Measurements from ENCODE around the gene CALCR.
"Not testable (repeated sequence)": the region's sequence is repeated elsewhere in the genome, so short reads cannot be mapped to it uniquely, and the experiment has no call there.

The CALCR gene

DNA sequence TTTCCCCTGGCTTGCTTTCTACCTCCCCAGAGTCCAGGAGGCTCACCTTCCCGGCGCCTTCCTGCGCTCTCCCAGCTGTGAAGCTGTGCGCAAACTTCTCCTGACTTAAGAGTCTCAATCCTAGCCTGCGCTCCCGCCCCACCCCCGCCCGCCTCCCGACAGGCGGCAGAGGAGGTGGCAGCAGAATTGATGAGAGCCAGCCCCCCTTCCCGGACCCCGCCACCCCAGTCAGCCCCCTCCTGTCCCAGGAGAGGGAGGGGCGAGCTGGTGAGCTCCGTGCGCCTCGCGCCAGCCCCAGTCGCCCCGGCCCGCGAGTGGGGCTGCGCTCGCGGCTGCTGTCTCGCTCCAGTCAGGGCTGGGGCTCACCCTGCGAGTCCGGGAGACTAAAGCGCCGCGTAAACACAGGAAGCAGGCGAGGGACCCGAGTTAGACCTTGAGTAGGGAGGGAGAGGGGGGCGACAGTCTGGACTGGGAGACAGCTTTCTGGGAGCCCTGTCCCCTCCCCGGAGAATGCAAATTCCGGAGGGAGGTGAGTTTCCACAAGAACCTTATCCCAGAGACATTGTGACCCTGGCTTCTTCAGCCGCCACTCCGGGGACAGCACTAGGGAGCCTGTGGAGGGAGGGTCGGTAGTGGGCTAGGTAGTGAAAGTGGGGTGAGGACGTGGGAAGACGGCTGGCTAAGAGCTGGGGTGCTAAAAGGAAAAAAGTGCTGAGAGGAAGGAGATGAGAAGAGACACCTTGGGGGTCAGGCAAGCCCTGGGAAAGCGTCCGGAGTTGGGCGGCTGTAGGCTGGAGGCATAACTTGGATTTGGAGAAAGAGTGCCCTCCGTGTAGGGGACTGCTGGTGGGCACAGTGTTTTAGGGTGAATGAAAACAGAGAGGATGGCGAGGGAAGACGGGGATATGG, at the start of gene CALCR:
CALCR (minus strand) TSS at position 79 of the 909 bp plus-strand sequence. CDS start 87,743 bp downstream, outside the sequence.
- peak; percentile 60 for DNase-seq (ENCODE audit: low spot score)

DNA sequence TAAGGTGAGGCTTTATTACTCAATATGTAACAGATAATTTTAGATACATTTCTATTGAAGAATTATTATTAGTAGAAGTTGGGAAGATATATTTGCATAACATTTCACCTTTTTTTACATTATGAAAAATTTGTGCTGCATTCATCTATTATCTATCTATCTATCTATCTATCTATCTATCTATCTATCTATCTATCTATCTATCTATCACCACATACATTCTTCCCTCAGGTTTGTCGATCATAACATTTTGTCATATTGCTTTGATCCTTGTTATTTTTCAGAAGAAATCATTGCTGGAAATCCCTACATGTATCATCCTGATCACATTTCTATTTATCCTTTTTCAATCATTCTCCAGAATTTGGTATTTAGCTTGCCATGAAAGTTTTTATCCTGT, 49.3 kb upstream of the CALCR start:
- no peak for DNase-seq (ENCODE audit: low spot score)

DNA sequence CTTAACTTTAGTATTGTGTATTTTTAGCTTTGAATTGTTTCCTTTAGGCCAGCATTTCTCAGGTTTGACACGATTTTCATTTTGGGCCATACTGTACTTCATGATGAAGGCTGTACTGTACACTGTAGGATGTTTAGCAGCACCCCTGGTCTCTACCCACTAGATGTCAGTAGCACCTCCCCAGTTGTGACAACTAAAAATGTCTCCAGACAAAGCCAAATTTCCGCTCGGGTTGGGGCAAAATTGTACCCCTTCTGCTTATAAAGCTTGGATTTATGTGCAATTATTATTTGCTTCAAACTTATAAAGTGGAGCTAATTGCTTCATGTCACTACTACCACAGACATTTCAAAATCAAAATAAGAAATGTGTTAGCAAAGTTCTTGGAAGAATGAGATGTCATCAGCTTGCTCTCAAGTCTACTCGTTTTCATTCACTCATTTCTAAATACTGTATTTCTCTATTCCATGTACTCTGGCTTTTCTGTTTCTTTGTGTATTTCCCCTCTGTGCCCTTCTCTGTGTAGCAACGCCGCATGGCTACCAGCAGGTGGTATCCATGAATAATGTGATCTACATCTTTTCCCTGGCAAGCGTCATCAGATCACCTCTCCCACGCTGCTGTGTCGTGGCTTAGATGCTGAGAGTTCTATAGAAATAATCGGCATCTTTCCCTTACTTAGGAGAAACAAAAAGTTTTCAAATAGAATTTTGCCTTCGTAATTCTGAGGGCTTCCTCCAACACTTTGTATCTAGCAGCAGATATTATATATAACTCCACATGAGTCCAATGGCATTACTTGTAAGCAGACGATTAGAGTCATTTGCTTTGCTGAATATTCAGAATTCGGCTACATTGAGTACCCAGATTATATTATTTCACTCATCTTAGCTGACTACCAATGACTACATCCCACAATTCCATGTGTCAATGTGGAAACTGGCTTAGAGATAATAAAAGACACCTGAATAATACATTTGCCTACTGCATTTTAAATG, 47.8 kb upstream of the CALCR start:
- DNase-seq (ENCODE audit: low spot score), result peak; percentile 68

DNA sequence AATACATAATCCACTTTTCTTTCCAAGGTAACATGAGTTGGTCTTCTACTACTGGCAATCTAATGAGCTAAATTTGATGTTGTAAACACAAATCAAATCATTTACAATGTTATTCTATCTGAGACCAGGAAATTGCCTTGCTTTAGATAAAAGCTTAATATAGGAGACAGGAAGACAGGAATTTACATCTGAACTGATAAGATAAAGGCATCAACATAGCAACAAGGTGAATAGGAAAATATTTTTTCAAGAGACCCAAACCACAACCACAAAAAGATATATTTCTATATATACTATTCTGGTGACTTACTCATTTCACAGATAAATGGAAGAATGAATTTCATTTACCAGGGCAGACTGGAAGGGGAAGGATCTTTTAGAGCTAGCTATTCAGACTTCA, 46.3 kb upstream of the CALCR start:
- DNase-seq (ENCODE audit: low spot score), result no peak

DNA sequence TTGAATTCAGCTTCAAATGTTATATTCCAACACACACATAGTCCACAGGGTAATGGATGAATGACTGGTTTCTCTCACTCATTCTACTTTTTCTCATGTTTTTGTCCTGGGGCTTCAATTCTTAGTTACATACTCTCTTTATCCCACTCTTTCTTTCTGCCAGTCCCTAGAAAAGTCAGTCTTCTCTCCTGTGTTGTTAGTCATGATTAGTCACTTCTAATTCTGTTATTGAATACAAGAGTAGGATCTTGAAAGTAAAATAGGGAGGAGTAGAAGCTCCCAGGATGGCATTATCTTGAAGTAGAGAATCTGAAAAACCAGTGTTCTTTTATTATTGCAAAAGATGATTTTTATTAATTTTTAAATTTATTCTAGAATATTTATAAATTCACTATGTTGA, 45.5 kb upstream of the CALCR start:
- no peak for DNase-seq (ENCODE audit: low spot score)

GRCh38 chr7:93601363-93601762, 26.8 kb upstream of the CALCR start:
- DNase-seq (ENCODE audit: low spot score), result peak; percentile 27

- DNase-seq (ENCODE audit: low spot score), result no peak
These were observed 19.7 kb upstream of the CALCR start for GRCh38 chr7:93594250-93594649.

DNA sequence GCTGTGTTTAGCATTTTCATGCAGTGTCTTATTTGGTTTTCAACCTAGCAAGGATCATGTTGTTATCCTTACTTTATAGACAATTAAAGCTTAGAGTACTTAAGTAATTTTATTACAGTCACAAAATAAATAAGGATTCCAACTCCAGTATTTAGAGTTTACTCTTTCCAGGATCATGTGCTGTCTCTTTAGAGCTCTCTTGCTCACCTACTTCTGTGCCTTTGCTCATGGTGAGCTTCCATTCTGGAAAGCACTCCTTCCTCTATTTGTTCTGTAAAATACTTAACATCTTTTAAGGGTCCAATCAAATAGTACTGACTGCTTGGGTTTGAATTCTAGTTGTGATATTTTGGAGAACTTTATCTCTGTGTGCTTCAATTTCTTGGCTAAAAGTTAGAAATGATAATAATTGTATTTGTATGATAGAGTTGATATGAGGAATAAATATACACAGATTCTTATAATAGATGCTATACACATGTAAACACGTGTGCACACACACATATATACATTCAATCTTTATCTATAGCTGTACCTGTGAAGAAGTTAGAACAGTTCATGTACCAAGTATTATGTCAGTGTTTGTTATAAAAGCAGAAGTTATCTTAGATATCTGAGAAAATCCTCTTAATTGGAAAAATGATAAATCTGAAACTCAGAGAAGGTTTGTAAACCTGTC, 18.2 kb upstream of the CALCR start:
- DNase-seq (ENCODE audit: low spot score), result no peak

GRCh38 chr7:93591224-93592050, 16.9 kb upstream of the CALCR start:
- not testable (repeated sequence) for DNase-seq (ENCODE audit: low spot score)

DNA sequence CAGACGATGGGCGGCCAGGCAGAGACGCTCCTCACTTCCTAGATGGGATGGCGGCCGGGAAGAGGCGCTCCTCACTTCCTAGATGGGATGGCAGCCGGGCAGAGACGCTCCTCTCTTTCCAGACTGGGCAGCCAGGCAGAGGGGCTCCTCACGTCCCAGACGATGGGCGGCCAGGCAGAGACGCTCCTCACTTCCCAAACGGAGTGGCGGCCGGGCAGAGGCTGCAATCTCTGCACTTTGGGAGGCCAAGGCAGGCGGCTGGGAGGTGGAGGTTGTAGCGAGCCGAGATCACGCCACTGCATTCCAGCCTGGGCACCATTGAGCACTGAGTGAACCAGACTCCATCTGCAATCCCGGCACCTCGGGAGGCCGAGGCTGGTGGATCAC, 11.9 kb upstream of the CALCR start:
- not testable (repeated sequence) for DNase-seq (ENCODE audit: low spot score)

- DNase-seq (ENCODE audit: low spot score), result not testable (repeated sequence)
These were observed 11.4 kb upstream of the CALCR start for GRCh38 chr7:93585694-93586478.

DNA sequence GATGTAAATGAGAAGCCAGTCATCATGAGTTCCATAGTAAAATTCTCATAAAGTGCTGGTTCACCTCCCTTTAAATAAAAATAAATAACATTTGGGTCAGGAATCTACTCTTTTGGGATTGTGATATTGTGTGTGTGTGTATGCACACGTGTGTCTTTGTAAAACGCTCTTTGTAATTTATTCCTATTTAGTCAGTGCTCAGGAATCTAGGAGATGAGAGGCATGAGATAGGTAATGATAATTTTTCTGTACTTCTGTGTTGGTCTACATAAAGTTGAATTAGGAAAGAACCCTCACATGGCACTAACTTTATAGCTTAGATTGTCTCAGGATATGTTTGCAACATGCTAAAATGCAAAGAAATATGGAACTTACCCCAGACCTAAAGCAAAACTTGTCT, 4.9 kb upstream of the CALCR start:
- DNase-seq (ENCODE audit: low spot score), result no peak

DNA sequence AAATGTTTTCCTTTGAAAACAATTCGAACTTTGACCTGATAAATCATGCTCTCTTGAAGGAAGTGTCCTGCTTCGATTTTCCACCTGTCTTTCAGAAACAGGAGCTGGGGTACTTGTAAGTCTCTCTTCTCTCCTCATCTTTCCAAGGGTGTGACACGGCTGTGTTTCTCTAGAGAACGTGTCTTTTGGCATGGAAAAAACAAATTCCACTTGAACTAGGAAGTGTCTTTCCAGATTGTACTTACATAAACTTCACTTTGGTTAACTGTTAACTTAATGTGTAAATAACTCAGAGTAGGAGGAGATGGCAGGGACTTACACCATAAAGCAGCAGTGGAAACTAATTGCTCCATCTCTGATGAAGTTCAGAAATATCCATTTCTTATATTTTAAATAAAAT, 4.2 kb upstream of the CALCR start:
- DNase-seq (ENCODE audit: low spot score), result no peak

GRCh38 chr7:93575555-93576399, 1.3 kb upstream of the CALCR start:
- DNase-seq (ENCODE audit: low spot score), result peak; percentile 31

GRCh38 chr7:93574269-93574645, 267 bp downstream of the CALCR start:
- DNase-seq (ENCODE audit: low spot score), result peak; percentile 34

DNA sequence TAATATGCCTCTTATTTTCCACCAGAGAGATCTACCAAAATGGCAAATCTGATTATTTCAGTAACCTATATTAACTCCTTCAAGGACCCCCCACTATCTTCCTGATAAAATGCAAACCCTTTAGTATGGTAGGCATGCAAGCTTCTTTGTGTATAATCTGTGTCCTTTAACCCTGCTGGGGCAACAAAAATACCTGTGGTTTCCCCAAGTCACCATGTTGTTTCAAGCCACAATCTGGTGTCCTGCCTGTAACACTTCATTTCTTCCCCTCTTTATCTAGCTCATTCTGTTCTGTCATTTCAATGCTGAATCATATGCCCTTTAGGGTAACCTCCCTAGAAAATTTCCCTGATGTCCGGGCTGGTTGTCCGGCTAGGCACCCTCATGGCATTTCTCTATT, 5.3 kb downstream of the CALCR start:
- DNase-seq (ENCODE audit: low spot score), result no peak

DNA sequence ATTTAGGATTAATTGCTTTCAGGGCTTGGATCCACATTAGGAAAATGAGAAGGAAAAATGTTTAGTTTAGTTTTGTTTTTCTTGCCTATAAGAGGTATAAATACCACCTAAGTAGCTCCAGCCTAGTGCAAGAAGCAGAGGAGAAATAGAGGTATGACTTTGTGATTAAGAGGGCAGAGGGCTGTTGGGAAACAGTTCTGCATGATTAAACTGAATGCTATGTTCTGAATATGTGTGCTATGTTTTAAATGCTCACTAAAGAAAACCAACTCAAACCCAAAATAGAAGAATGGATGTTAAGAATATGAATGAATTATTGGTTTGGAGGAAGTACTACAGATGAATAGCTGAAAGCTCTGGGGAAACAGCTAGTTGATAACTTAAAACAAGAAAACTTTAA, 7.6 kb downstream of the CALCR start:
- DNase-seq (ENCODE audit: low spot score), result no peak

DNA sequence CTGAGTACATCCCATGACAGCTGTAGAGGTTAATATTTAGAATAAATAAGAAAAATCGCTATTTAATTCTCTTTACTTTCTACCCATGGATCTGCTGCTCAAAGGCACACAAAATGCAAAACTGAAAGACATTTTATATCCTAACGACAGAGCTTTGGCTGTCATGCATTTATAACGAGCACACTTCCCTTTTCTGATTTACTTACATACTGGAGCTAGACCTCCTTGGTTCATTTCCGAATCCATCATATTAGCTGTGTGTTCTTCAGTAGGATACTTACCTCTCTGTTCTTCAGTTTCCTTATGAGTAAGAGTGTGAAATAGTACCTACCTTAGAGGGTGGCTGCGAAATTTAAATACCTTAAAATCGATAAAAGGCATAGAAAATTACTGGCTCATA, 10.9 kb downstream of the CALCR start:
- no peak for DNase-seq (ENCODE audit: low spot score)

- no peak for DNase-seq (ENCODE audit: low spot score)
These were observed 11.6 kb downstream of the CALCR start for GRCh38 chr7:93562936-93563335.

GRCh38 chr7:93562106-93562505, 12.4 kb downstream of the CALCR start:
- no peak for DNase-seq (ENCODE audit: low spot score)

Data from D341Med (cell line).